Colonic mucosa (tissue), 4 donors: ENCODE results near the gene SCNN1G. TPM values are rescaled to one million over a fixed set of nuclear protein-coding genes. Genes with fewer than 3 reads are reported as not detected.

Experiments used
- DNase-seq: peaks from one replicate; pipeline ENCODE4 v3.0.0-alpha.2; 2020
- H3K27ac ChIP-seq: fragments of 200-600 bp; one replicate; pipeline ENCODE4 v1.8.0; 2021
- H3K27me3 ChIP-seq: fragments of 200-600 bp; one replicate; pipeline ENCODE4 v1.8.0; 2021
- H3K36me3 ChIP-seq: fragments of 200-600 bp; one replicate; pipeline ENCODE4 v1.8.0; 2021
- H3K4me1 ChIP-seq: fragments of 200-600 bp; one replicate; pipeline ENCODE4 v1.8.0; 2021; ENCODE audit warnings: mild to moderate bottlenecking
- H3K4me3 ChIP-seq: fragments of 200-600 bp; one replicate; pipeline ENCODE4 v1.8.0; 2021
- H3K9ac ChIP-seq, 2 donors: one replicate each; pipeline ENCODE4 v1.7.0; 2013; ENCODE audit warnings: control low read depth in 2 of 2, low read depth in 2 of 2, low read length in 2 of 2
- H3K9me3 ChIP-seq: fragments of 200-600 bp; one replicate; pipeline ENCODE4 v1.8.0; 2021
- CTCF ChIP-seq: fragments of 200-600 bp; IDR thresholded peaks from one replicate; pipeline ENCODE4 v1.8.0; 2022; ENCODE audit warnings: antibody characterized with exemption, mild to moderate bottlenecking
- intact Hi-C: fragments of 100-400 bp; cut with DNase I; formaldehyde crosslinking; loops from one replicate; pipeline ENCODE4 v1.14.1; 2022
- total RNA-seq, 2 donors: library from RNA; stranded (reverse); fragmentation: NEBNext Ultra II Directional in 1 of 2; extraction: Animal tissue kit (Norgen Biotek cat#: 25700) in 1 of 2; gene quantifications; one replicate each; pipeline ENCODE4 v1.2.1, GENCODE V29; 2021
- donor health status: healthy.
- donor health status: DM: no; HTN: no; CAD: no.
- donor health status: DM: no; HTN: no; CAD: no.

Gene SCNN1G
- total RNA-seq, 2 donors from 2014 or later = 2.0 to 3.4 TPM

DNA sequence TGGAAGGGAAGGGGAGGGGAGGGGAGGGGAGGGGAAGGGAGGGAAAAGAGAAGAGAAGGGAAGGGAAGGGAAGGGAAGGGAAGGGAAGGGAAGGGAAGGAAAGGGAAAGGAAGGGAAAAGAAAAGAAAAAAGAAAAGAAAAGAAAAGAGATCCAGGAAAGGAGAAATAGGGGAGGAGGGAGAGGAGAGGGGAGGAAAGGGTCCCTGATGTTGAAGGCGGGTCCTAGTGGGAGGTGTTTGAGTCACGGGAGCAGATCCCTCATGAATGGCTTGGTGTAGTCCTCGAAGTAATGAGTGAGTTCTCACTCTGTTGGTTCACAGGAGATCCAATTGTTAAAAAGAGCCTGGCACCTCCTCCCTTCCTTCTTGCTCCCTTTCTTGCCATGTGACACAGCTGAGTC, 26.4 kb upstream of the SCNN1G start:
- no peaks in the 10 kb centered on the region for H3K36me3 ChIP-seq
- no peak overlapping the region for H3K9ac ChIP-seq
- H3K9me3 ChIP-seq = no peaks in the 10 kb centered on the region
- intact Hi-C loops = no loop called here
- TF ChIP-seq CTCF = no peak
- no peak overlapping the region for H3K27ac ChIP-seq
- H3K4me3 ChIP-seq = no peak overlapping the region
- no peaks in the 10 kb centered on the region for H3K4me1 ChIP-seq
- no peaks in the 10 kb centered on the region for H3K27me3 ChIP-seq
- DNase-seq = no peak

- H3K4me3 ChIP-seq = no peak overlapping the region
- H3K9me3 ChIP-seq = no peaks in the 10 kb centered on the region
- TF ChIP-seq CTCF = no peak
- H3K4me1 ChIP-seq = no peaks in the 10 kb centered on the region
- no peak overlapping the region for H3K27ac ChIP-seq
- H3K36me3 ChIP-seq = no peaks in the 10 kb centered on the region
- no peaks in the 10 kb centered on the region for H3K27me3 ChIP-seq
- no peak overlapping the region for H3K9ac ChIP-seq
- DNase-seq = no peak
- intact Hi-C loops = no loop called here
Measured at GRCh38 chr16:23156946-23157460, 25.5 kb upstream of the SCNN1G start.

DNA sequence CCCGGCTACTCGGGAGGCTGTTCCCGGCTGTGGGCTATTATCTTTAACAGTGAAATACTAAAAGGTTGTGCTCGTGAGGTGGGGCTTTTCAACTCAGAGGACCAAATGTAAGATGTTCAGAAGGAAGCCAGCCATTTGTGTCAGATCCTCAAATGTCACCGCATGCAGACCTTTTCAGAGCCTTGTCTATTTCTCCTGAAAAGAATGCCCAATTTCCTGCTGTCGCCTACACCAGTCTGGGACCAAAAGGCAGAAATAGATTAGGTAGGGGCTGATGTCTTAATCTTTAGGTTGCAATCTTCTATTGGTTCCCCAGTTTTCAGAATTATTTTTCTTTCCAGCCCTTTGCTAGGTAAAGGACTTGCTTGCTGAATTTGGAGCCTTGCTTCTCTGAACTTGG, 24.4 kb upstream of the SCNN1G start:
- TF ChIP-seq CTCF = no peak
- no peak overlapping the region for H3K27ac ChIP-seq

DNA sequence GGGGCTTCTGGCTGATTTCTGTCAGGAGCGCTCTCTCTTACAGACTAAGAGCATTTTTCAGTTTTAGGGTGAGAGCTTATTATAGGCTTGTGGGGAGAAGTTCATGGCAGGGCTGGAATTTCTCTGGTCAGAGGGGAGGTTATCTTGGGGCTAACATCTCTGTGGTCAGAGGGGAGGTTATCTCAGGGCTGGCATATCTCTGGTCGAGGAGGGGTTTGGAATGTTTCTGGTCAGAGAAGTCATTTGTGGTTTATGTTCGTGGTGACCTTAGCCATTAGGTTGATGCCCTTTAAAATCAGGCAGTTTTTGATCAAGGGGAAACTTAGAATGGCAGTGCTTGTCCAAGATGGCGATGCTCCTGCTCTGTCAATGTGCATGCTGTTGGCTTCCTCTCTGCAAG, 22.5 kb upstream of the SCNN1G start:
- no peak overlapping the region for H3K9ac ChIP-seq
- intact Hi-C loops = loop anchor here (10.0 kb wide), 1 partner anchor 265 kb away; no protein-coding TSS in a partner anchor
- no peaks in the 10 kb centered on the region for H3K27me3 ChIP-seq
- no peaks in the 10 kb centered on the region for H3K4me1 ChIP-seq
- TF ChIP-seq CTCF = no peak
- no peak overlapping the region for H3K4me3 ChIP-seq
- H3K9me3 ChIP-seq = no peaks in the 10 kb centered on the region
- no peak overlapping the region for H3K27ac ChIP-seq
- H3K36me3 ChIP-seq = no peaks in the 10 kb centered on the region
- DNase-seq = no peak

More for the DNA sequence above, 24.4 kb upstream of the SCNN1G start:
- Histone ChIP-seq H3K9ac (no peak overlapping the region), H3K36me3 (no peaks in the 10 kb centered on the region), H3K9me3 (no peaks in the 10 kb centered on the region), H3K27me3 (no peaks in the 10 kb centered on the region), H3K4me1 (no peaks in the 10 kb centered on the region), H3K4me3 (no peak overlapping the region)
- intact Hi-C loops = no loop called here
- DNase-seq = no peak

- H3K36me3 ChIP-seq = no peaks in the 10 kb centered on the region
- TF ChIP-seq CTCF = no peak
- intact Hi-C loops = loop anchor here (10.0 kb wide), 1 partner anchor 266 kb away; no protein-coding TSS in a partner anchor
- H3K27me3 ChIP-seq = no peaks in the 10 kb centered on the region
- no peaks in the 10 kb centered on the region for H3K4me1 ChIP-seq
- no peak overlapping the region for H3K27ac ChIP-seq
- no peaks in the 10 kb centered on the region for H3K9me3 ChIP-seq
- no peak overlapping the region for H3K9ac ChIP-seq
- H3K4me3 ChIP-seq = no peak overlapping the region
- no peak for DNase-seq
Measured at GRCh38 chr16:23160574-23160973, 22.0 kb upstream of the SCNN1G start.
